ENCODE data around the gene GARIN1A.
"Not testable (repeated sequence)": the region's sequence is repeated elsewhere in the genome, so short reads cannot be mapped to it uniquely, and the experiment has no call there.

The GARIN1A gene

DNA sequence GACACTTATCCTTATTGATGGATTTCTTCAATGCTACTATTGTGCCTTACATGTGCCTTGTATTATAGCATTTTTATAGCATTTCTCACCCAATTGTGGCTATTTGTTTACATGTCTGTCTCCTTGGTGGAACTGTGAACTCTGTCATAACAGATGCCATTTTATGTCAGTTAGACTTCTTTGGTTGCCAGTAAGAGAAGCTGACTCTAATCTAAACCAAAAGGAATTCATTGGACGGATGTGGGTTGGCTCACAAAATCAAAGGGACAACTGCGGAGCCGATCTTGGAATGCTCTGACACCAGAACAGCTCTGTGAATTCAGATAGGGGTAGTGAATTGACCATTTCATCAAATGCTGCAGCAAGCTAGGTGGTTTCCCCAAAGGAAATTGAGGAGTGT is 15.0 kb downstream of the GARIN1A start:
- DNase-seq, result no peak

DNA sequence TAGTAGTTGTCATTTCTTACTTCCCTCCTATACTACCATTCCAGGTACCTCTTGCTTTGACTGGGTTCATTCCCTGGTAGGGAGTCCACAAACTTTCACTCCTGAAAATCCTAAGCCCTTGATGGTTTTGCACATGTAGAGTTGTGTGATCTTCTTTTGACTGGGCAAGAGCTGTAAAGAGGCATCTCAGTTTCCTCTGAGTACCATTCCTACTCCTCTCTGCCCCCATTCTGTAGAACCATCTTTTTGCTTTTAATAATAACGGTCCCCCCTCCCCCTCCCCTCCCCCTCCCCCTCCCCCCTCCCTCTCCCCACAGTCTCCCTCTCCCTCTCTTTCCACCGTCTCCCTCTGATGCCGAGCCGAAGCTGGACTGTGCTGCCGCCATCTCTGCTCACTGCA is 16.4 kb downstream of the GARIN1A start:
- no peak for DNase-seq

DNA sequence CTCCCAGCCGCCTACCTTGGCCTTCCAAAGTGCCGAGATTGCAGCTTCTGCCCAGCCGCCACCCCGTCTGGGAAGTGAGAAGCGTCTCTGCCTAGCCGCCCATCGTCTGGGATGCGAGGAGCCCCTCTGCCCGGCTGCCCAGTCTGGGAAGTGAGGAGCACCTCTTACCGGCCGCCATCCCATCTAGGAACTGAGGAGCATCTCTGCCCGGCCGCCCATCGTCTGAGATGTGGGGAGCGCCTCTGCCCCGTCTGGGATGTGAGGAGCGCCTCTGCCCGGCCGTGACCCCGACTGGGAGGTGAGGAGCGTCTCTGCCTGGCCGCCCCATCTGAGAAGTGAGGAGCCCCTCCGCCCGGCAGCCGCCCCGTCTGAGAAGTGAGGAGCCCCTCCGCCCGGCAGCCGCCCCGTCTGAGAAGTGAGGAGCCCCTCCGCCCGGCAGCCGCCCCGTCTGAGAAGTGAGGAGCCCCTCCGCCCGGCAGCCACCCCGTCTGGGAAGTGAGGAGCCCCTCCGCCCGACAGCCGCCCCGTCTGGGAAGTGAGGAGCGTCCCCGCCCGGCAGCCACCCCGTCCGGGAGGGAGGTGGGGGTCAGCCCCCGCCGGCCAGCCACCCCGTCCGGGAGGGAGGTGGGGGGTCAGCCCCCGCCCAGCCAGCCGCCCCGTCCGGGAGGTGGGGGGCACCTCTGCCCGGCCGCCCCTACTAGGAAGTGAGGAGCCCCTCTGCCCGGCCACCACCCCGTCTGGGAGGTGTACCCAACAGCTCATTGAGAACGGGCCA is 17.3 kb downstream of the GARIN1A start:
- DNase-seq, result not testable (repeated sequence)

GRCh38 chr7:128691227-128691626 is 19.1 kb downstream of the GARIN1A start:
- no peak for DNase-seq

GRCh38 chr7:128692623-128693270 is 20.7 kb downstream of the GARIN1A start:
- no peak for DNase-seq

DNA sequence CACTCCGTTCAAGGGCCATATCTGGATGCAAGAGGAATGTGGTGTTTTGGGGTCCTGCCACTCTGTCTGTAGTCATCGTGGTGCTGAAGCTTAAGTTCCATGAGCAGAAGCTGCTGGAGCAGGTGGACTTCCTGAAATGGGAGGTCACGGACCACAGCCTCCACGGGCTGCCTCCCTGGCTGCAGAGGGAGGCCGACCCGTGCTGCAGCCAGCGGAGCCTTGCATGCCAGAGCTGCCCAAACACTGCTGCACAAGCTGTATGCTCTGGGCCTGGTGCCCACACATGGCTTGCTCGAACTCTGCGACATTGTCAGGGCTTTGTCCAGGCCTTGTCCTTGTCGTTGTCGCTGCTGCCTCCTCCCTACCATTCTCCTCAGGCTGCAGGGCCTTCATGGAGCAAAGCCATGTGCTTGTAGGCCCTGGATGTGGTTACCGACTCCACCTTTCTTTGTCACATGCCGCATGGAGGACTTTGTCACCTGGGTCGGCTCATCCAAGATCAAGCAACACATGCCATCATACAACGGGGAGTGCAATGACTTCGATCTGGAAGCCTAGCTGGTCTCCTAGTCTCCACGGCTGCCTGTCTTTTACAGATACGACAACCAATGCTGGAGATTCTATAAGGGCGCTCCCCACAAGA is 21.4 kb downstream of the GARIN1A start:
- no peak for DNase-seq

GRCh38 chr7:128694738-128695137 is 22.6 kb downstream of the GARIN1A start:
- no peak for DNase-seq

- no peak for DNase-seq
These were observed 25.3 kb downstream of the GARIN1A start for GRCh38 chr7:128697302-128697905.

DNA sequence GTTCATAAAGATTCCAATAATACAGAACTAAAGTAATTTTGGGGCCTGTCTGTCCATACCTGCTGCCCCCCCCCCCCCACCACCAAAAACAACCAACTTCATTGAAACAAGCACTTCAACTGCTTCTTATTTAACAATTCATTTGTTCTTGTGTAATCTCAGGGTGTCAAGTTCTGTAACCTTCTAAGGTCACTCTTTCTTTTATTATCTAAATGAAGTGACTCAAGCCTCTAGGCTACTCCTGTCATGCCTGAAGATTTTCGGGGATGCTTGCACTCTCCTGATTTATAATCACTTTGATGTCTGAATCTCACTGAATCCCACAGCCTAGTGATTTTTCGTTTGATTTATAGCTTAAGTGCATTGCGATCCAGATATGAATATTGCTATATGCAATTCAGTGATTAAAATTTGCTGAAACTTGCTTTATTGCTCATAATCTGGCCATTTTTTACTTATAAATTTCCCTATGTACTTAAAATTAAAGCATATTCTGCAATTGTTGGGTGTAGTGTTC is 27.2 kb downstream of the GARIN1A start:
- no peak for DNase-seq

- no peak for DNase-seq
These were observed 27.8 kb downstream of the GARIN1A start for GRCh38 chr7:128699895-128700294.

DNA sequence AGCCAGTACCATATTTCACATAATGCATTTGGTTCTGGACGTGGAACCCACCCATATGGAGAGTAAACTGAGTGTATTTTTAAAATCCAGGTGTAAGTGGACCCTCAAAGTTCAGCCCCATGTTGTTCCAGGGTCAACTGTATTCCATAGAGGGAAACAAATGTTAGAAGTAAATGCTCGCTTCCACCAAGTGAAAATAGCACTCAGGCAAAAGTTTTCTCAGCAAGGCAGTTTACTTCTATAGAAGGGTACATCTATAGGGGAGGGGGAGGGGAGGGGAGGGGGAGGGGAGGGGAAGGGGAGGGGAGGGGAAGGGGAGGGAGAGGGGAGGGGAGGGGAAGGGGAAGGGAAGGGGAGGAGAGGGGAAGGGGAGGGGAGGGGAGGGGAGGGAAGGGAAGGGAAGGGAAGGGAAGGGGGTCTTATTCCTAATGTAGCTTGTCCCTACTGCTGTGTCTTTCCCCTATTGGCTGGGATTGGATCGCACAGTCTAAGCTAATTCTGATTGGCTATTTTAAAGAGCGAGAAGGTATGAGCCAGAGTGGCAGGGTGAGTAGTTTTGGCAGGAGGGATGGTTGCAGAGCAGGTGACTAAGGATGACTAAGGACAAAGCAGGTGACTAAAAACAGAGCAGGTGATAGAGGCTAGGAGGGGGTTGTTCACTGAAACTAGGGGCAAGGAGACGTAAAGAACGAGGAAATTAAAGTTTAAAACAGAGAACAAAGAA is 29.1 kb downstream of the GARIN1A start:
- DNase-seq, result no peak

DNA sequence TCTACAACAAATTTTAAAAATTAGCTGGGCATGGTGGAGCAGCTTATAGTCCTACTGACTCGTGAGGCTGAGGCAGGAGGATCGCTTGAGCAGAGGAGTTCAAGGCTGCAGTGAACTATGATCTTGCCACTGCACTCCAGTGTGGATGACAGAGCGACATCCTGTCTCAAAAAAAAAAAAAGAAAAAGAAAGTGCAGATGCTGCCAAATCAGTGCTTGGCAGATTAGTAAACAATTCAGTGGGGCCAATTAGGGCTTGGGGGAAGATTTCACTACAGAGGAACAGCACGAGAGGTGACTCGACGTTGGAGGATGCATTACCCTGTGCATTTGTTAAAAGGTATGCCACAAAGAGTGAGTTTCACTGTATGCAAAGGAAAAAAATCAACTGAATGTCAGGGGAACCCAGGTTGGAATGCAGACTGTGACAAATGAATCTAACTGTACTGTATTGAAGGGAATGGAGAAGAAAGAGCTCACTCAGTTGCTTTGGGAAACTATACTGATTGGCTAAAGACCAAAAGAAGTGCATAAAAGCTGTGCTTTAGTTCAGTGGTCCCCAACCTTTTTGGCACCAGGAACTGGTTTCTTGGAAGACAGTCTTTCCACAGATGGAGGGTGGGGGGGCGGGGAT is 31.6 kb downstream of the GARIN1A start:
- no peak for DNase-seq

- no peak for DNase-seq
These were observed 33.8 kb downstream of the GARIN1A start for GRCh38 chr7:128705891-128706333.

- no peak for DNase-seq
These were observed 35.7 kb downstream of the GARIN1A start for GRCh38 chr7:128707752-128708151.

GRCh38 chr7:128708235-128708634 is 36.1 kb downstream of the GARIN1A start:
- DNase-seq, result no peak

DNA sequence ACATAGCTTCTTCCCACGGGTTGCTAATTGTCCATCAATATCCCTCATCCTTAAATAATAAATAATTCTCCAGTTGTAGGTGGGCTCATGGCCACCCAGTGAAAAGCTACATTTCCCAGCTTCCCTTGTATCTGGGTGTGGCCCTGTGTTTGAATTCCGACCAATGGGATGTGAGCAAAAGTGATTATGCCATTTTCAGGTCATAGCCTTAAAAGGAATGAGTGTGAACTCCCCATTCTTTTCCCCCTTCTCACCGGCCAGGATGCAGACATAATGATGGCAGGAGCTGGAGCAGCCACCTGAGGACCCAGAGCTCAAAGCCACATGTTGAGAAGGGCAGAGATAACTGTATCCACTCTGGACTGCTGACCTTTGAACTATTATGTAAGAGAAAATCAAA is 36.7 kb downstream of the GARIN1A start:
- DNase-seq, result no peak

GRCh38 chr7:128710481-128710880 is 38.4 kb downstream of the GARIN1A start:
- DNase-seq, result no peak

GRCh38 chr7:128713794-128714193 is 41.7 kb downstream of the GARIN1A start:
- DNase-seq, result no peak

GRCh38 chr7:128714701-128715495 is 42.8 kb downstream of the GARIN1A start:
- no peak for DNase-seq

DNA sequence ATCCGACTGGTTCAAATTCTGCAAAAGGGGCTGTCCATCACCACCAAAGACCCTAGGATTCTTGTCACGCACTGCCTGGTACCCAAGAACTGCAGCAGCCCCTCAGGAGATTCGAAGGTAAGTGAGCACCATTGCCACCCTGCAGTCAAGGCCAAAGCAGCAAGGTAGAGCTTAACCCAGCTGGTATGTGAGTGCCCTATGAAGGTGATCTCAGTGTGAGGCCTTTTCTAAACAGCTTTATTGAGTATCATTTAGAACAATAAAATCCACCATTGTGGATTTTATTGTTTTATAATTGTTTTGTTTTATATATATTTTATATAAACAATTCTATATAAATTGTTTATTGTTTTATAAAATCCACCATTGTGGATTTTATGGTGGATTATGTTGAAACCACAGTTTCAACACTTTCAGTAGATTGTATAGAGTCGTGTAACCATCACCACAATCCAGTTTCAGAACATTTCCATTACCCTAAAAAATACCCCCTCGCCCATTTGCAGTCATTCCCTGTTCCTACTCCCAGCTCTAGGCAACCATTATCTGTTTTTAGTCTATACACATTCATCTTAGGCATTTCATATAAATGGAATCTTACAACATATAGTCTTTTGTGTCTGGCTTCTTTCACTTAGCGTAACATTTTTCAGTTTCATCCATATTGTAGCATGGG is 47.0 kb downstream of the GARIN1A start:
- no peak for DNase-seq

- no peak for DNase-seq
These were observed 49.3 kb downstream of the GARIN1A start for GRCh38 chr7:128721376-128721775.
